ENCODE measurements around the gene SNRNP70. TPM values are rescaled to one million over a fixed set of nuclear protein-coding genes. Genes with fewer than 3 reads are reported as not detected.
A peak's percentile ranks its signal among the peaks of the same experiment; 100 is the strongest.
"Not testable (repeated sequence)": the region's sequence is repeated elsewhere in the genome, so short reads cannot be mapped to it uniquely, and the experiment has no call there.

SNRNP70 gene
- total RNA-seq, 2 donors from 2014 or later = 114 to 204 TPM

GRCh38 chr19:49074869-49075268, 10.4 kb upstream of the SNRNP70 start:
- not testable (repeated sequence) for H3K4me3 Mint-ChIP-seq; H3K4me1 Mint-ChIP-seq; H3K27ac Mint-ChIP-seq; H3K9me3 Mint-ChIP-seq; ATAC-seq (replicated peaks)
- H3K27me3 Mint-ChIP-seq = peaks cover 26% of the 10 kb centered on the region
- peaks cover 10% of the 10 kb centered on the region for H3K36me3 Mint-ChIP-seq (ENCODE audit: low read depth)

GRCh38 chr19:49080392-49080791, 4.9 kb upstream of the SNRNP70 start:
- H3K4me1 Mint-ChIP-seq = peaks cover 5% of the 10 kb centered on the region
- H3K36me3 Mint-ChIP-seq (ENCODE audit: low read depth) = peaks cover 5% of the 10 kb centered on the region
- ATAC-seq (replicated peaks) = no peak
- H3K9me3 Mint-ChIP-seq = no peaks in the 10 kb centered on the region
- H3K27me3 Mint-ChIP-seq = peaks cover 13% of the 10 kb centered on the region
- no peak overlapping the region for H3K27ac Mint-ChIP-seq
- no peak overlapping the region for H3K4me3 Mint-ChIP-seq

GRCh38 chr19:49081273-49081672, 4.0 kb upstream of the SNRNP70 start:
- H3K4me1 Mint-ChIP-seq = peaks cover 7% of the 10 kb centered on the region
- no peaks in the 10 kb centered on the region for H3K9me3 Mint-ChIP-seq
- no peak for ATAC-seq (replicated peaks)
- peaks cover 8% of the 10 kb centered on the region for H3K27me3 Mint-ChIP-seq
- H3K4me3 Mint-ChIP-seq = no peak overlapping the region
- peaks cover 14% of the 10 kb centered on the region for H3K36me3 Mint-ChIP-seq (ENCODE audit: low read depth)
- H3K27ac Mint-ChIP-seq = peak overlapping the region; percentile 15

- H3K9me3 Mint-ChIP-seq = no peaks in the 10 kb centered on the region
- ATAC-seq (replicated peaks) = no peak
- peak overlapping the region; percentile 99 for H3K27ac Mint-ChIP-seq
- peaks cover 18% of the 10 kb centered on the region for H3K4me1 Mint-ChIP-seq
- peaks cover 8% of the 10 kb centered on the region for H3K27me3 Mint-ChIP-seq
- H3K36me3 Mint-ChIP-seq (ENCODE audit: low read depth) = peaks cover 44% of the 10 kb centered on the region
- peak overlapping the region; percentile 92 for H3K4me3 Mint-ChIP-seq
Measured at GRCh38 chr19:49084206-49085019, 838 bp upstream of the SNRNP70 start.

GRCh38 chr19:49085868-49086232, 599 bp downstream of the SNRNP70 start:
- H3K4me3 Mint-ChIP-seq = peak overlapping the region; percentile 92
- H3K27me3 Mint-ChIP-seq = peaks cover 4% of the 10 kb centered on the region
- ATAC-seq (replicated peaks) = no peak
- H3K4me1 Mint-ChIP-seq = peaks cover 26% of the 10 kb centered on the region
- peak overlapping the region; percentile 99 for H3K27ac Mint-ChIP-seq
- H3K9me3 Mint-ChIP-seq = no peaks in the 10 kb centered on the region
- peaks cover 58% of the 10 kb centered on the region for H3K36me3 Mint-ChIP-seq (ENCODE audit: low read depth)

- peaks cover 30% of the 10 kb centered on the region for H3K4me1 Mint-ChIP-seq
- no peaks in the 10 kb centered on the region for H3K9me3 Mint-ChIP-seq
- no peak for ATAC-seq (replicated peaks)
- peaks cover 63% of the 10 kb centered on the region for H3K36me3 Mint-ChIP-seq (ENCODE audit: low read depth)
- H3K4me3 Mint-ChIP-seq = peak overlapping the region; percentile 92
- peak overlapping the region; percentile 99 for H3K27ac Mint-ChIP-seq
- peaks cover 3% of the 10 kb centered on the region for H3K27me3 Mint-ChIP-seq
Measured at GRCh38 chr19:49086296-49086695, 1.0 kb downstream of the SNRNP70 start.

- H3K4me1 Mint-ChIP-seq = peaks cover 28% of the 10 kb centered on the region
- no peaks in the 10 kb centered on the region for H3K9me3 Mint-ChIP-seq
- H3K36me3 Mint-ChIP-seq (ENCODE audit: low read depth) = peaks cover 94% of the 10 kb centered on the region
- ATAC-seq (replicated peaks) = peak; percentile 79
- H3K4me3 Mint-ChIP-seq = peak overlapping the region; percentile 18
- H3K27me3 Mint-ChIP-seq = no peaks in the 10 kb centered on the region
- H3K27ac Mint-ChIP-seq = peak overlapping the region; percentile 72
Measured at GRCh38 chr19:49091391-49092038, 6.3 kb downstream of the SNRNP70 start.

- peaks cover 94% of the 10 kb centered on the region for H3K36me3 Mint-ChIP-seq (ENCODE audit: low read depth)
- peaks cover 20% of the 10 kb centered on the region for H3K4me1 Mint-ChIP-seq
- H3K4me3 Mint-ChIP-seq = no peak overlapping the region
- H3K9me3 Mint-ChIP-seq = no peaks in the 10 kb centered on the region
- ATAC-seq (replicated peaks) = no peak
- no peaks in the 10 kb centered on the region for H3K27me3 Mint-ChIP-seq
- H3K27ac Mint-ChIP-seq = no peak overlapping the region
Measured at GRCh38 chr19:49092686-49093085, 7.4 kb downstream of the SNRNP70 start.

- Mint-ChIP-seq H3K27ac (no peak overlapping the region), H3K4me1 (peaks cover 20% of the 10 kb centered on the region), H3K4me3 (no peak overlapping the region), H3K9me3 (no peaks in the 10 kb centered on the region), H3K27me3 (no peaks in the 10 kb centered on the region), H3K36me3 (ENCODE audit: low read depth) (peaks cover 95% of the 10 kb centered on the region)
- no peak for ATAC-seq (replicated peaks)
Measured at GRCh38 chr19:49094505-49095482, 9.5 kb downstream of the SNRNP70 start.

GRCh38 chr19:49097453-49098288, 12.4 kb downstream of the SNRNP70 start:
- peak; percentile 81 for ATAC-seq (replicated peaks)
- Mint-ChIP-seq H3K36me3 (ENCODE audit: low read depth) (peaks cover 89% of the 10 kb centered on the region), H3K27ac (no peak overlapping the region), H3K4me1 (peaks cover 4% of the 10 kb centered on the region), H3K9me3 (no peaks in the 10 kb centered on the region), H3K27me3 (no peaks in the 10 kb centered on the region), H3K4me3 (no peak overlapping the region)

- peaks cover 89% of the 10 kb centered on the region for H3K36me3 Mint-ChIP-seq (ENCODE audit: low read depth)
- no peak for ATAC-seq (replicated peaks)
Measured at GRCh38 chr19:49098795-49099194, 13.5 kb downstream of the SNRNP70 start.

GRCh38 chr19:49101160-49101559, 15.9 kb downstream of the SNRNP70 start:
- Mint-ChIP-seq H3K36me3 (ENCODE audit: low read depth) (peaks cover 87% of the 10 kb centered on the region), H3K27me3 (no peaks in the 10 kb centered on the region)
- no peak for ATAC-seq (replicated peaks)

More at GRCh38 chr19:49098795-49099194, 13.5 kb downstream of the SNRNP70 start:
- Mint-ChIP-seq H3K4me3 (no peak overlapping the region), H3K4me1 (peaks cover 4% of the 10 kb centered on the region), H3K9me3 (no peaks in the 10 kb centered on the region), H3K27ac (no peak overlapping the region), H3K27me3 (no peaks in the 10 kb centered on the region)

GRCh38 chr19:49102303-49102702, 17.1 kb downstream of the SNRNP70 start:
- peaks cover 14% of the 10 kb centered on the region for H3K4me1 Mint-ChIP-seq
- peaks cover 87% of the 10 kb centered on the region for H3K36me3 Mint-ChIP-seq (ENCODE audit: low read depth)
- no peak overlapping the region for H3K27ac Mint-ChIP-seq
- H3K27me3 Mint-ChIP-seq = no peaks in the 10 kb centered on the region
- no peak overlapping the region for H3K4me3 Mint-ChIP-seq
- no peaks in the 10 kb centered on the region for H3K9me3 Mint-ChIP-seq
- ATAC-seq (replicated peaks) = no peak

More at GRCh38 chr19:49101160-49101559, 15.9 kb downstream of the SNRNP70 start:
- H3K9me3 Mint-ChIP-seq = no peaks in the 10 kb centered on the region
- no peak overlapping the region for H3K27ac Mint-ChIP-seq
- H3K4me3 Mint-ChIP-seq = no peak overlapping the region
- H3K4me1 Mint-ChIP-seq = peaks cover 10% of the 10 kb centered on the region

Data from activated T-helper 17 cell treated with anti-CD3 and anti-CD28 coated beads, Interleukin-2, amount 50 U/mL, for 72 hours (primary cell).